Pancreas (tissue), 10 donors: ENCODE results near the gene PLPP3. TPM values are rescaled to one million over a fixed set of nuclear protein-coding genes. Genes with fewer than 3 reads are reported as not detected.

Source experiments
- ATAC-seq, 4 donors: fragments of 200-7000 bp; cut with Tn5 transposase; one replicate each; pipeline versions ENCODE4 v1.8.0 to v1.9.1; 2020; ENCODE audit warnings: mild to moderate bottlenecking in 4 of 4, moderate library complexity in 4 of 4
- DNase-seq, 6 donors: peaks; one replicate each; pipeline ENCODE4 v3.0.0-alpha.2; 2020
- FAIRE-seq: peaks from 2 replicates; lab custom pipeline; 2012; peaks lifted over from hg19 to GRCh38; lab: Jason Lieb, UNC
- H3K27ac ChIP-seq, 4 donors: fragments of 200-600 bp; sonication (generic); 1 replicate in 3 of 4; 2 replicates in 1 of 4; pipeline versions ENCODE4 v1.5.0 to v1.8.0; 2020
- H3K27me3 ChIP-seq, 4 donors: fragments of 200-600 bp; one replicate each; pipeline ENCODE4 v1.8.0; 2021
- H3K36me3 ChIP-seq, 3 donors: fragments of 200-600 bp; sonication (generic) in 1 of 3; one replicate each; pipeline versions ENCODE4 v1.5.0 to v1.8.0; 2020 to 2021
- H3K4me1 ChIP-seq, 3 donors: fragments of 200-600 bp; one replicate each; pipeline ENCODE4 v1.8.0; 2021
- H3K4me3 ChIP-seq, 4 donors: fragments of 200-600 bp; sonication (generic) in 2 of 4; one replicate each; pipeline versions ENCODE4 v1.5.0 to v1.8.0; 2020 to 2021
- H3K9me3 ChIP-seq, 4 donors: fragments of 200-600 bp; one replicate each; pipeline ENCODE4 v1.8.0; 2021
- WGBS, 2 donors: extraction: QIAGEN DNeasy Blood & Tissue Kit; methylation state at CpG; one replicate each; pipeline ENCODE4 v1.1.7; 2013; 5-methylcytosine and 5-hydroxymethylcytosine counted together
- intact Hi-C, 3 donors: fragments of 100-400 bp; cut with DNase I; formaldehyde crosslinking; loops; one replicate each; pipeline versions ENCODE4 v1.11.1 to v1.14.2; 2022
- polyA plus RNA-seq, 2 donors: library from polyadenylated mRNA; stranded (reverse); fragments of 200-250 nt; gene quantifications; one replicate each; pipeline ENCODE4 v1.2.3, GENCODE V29; 2013
- total RNA-seq, 6 donors: library from RNA; stranded (reverse); fragmentation: NEBNext Ultra II Directional in 4 of 6; extraction: Animal tissue kit (Norgen Biotek cat#: 25700) in 4 of 6; gene quantifications; one replicate each; pipeline versions ENCODE4 v1.2.1 to v1.2.4, GENCODE V29; 2021 to 2023
- TF ChIP-seq, protein P1 (sequence below), 4 donors: fragments of 200-600 bp; sonication (generic) in 3 of 4; IDR thresholded peaks; one replicate each; pipeline versions ENCODE4 v1.5.0 to v1.8.0; 2021; ENCODE audit warnings: antibody characterized with exemption in 4 of 4
- donor health status: healthy with polysubstance abuse.
- donor health status: DM: no; HTN: no; CAD: no; lungs with moderate emphysema.
- donor health status: DM: no; HTN: no; CAD: no.
- donor health status: control.
- donor health status: control.
- donor health status: Bipolar disorder and iron deficiency.
- donor health status: DM: yes; HTN: yes; CAD: no.
- donor health status: DM: no; HTN: no; CAD: no.
- donor health status: DM: no; HTN: no; CAD: no.
- donor health status: DM: yes; HTN: yes; CAD: no.

Gene PLPP3
- total and polyA plus RNA-seq, 8 donors: 5.5 to 29.6 (median 18.7) TPM

DNA sequence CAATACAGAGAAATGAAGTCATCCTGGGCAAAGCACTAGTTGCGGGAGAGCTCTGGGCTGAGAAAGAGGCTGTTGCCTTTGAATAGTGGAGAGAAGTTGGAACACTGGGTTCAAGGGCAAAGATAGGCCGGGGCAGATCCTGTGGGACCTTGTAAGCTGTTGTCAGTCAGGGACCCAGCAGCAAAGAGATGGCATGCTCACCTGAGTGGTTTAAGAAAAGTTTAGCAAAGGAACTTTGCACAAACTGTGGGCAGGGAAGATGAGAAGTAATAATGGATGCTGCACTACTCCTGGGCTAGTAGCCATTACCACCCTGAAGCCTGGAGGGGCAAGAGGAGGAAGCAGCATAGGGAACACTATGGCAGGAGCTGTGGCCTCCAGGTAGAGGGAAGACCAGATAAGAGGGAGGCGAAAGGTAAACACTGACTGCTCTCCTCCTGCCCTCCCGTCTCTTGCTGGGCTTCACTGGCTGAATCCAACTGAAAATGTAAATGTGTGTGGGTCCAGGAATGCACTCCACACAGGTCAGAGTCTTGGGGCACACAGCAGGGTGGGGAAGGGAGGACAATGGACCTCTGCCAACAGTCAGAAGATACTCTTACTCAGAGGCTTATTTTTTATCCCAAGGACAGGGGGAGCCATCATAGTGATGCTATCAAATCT is 129.2 kb downstream of the PLPP3 start:
- FAIRE-seq: no peak
- intact Hi-C loops: no loop called here
- no peaks in the 10 kb centered on the region for H3K36me3 ChIP-seq
- no peak overlapping the region for H3K4me3 ChIP-seq
- ATAC-seq: no peak
- TF ChIP-seq, protein P1, sequence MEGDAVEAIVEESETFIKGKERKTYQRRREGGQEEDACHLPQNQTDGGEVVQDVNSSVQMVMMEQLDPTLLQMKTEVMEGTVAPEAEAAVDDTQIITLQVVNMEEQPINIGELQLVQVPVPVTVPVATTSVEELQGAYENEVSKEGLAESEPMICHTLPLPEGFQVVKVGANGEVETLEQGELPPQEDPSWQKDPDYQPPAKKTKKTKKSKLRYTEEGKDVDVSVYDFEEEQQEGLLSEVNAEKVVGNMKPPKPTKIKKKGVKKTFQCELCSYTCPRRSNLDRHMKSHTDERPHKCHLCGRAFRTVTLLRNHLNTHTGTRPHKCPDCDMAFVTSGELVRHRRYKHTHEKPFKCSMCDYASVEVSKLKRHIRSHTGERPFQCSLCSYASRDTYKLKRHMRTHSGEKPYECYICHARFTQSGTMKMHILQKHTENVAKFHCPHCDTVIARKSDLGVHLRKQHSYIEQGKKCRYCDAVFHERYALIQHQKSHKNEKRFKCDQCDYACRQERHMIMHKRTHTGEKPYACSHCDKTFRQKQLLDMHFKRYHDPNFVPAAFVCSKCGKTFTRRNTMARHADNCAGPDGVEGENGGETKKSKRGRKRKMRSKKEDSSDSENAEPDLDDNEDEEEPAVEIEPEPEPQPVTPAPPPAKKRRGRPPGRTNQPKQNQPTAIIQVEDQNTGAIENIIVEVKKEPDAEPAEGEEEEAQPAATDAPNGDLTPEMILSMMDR (IDR thresholded peaks at IDR 0.05): no peak
- no peaks in the 10 kb centered on the region for H3K9me3 ChIP-seq
- H3K27ac ChIP-seq: no peak overlapping the region
- 70 to 76% methylated on average over 4 of the region's 4 CpGs for WGBS, 2 donors
- H3K4me1 ChIP-seq: no peaks in the 10 kb centered on the region
- H3K27me3 ChIP-seq: no peaks in the 10 kb centered on the region
- DNase-seq: no peak

DNA sequence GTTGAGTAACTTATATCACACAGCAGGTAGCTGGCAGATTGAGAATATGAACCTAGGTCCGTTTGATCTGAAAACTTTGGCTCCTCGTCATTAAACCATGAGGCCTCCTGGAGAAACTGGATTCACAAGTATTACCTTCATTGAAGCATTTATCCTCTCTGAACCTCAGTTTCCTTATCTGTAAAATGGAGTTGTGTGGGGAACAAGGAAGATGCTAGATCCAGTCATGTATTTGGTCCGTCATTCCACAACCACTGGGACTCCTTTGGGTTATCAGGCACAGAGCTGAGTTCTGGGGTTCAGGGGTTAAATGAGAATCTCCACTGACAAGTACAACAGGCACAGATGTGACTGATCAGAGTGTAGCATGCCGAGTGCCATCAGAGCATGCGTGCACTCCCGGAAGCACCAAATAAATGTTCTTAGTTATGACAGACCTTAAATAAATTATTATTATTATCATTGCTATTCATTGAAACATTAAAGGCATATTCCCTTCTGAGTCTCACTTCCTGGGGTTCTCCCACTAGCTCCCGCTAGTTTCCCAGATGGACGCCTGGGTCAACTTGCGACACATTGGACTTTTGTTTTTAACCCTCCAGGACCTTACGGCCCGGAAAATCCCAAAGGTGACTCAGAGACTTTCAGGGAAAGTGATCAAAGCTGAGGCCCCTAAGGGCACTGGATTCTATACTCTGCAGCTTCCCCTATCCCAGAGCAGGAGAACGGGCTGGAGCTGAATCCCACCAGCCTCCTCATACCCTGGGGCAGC is 130.6 kb downstream of the PLPP3 start:
- FAIRE-seq (no peak), ATAC-seq (peak in 2 of 4 donors; percentile 27 to 52), DNase-seq (no peak)
- WGBS, 2 donors: 76 to 79% methylated on average over 12 of the region's 12 CpGs
- H3K4me3 ChIP-seq: no peak overlapping the region
- H3K4me1 ChIP-seq: no peaks in the 10 kb centered on the region
- no peak overlapping the region for H3K27ac ChIP-seq
- intact Hi-C loops: no loop called here
- H3K36me3 ChIP-seq: no peaks in the 10 kb centered on the region
- no peaks in the 10 kb centered on the region for H3K27me3 ChIP-seq
- H3K9me3 ChIP-seq: no peaks in the 10 kb centered on the region
- TF ChIP-seq, protein P1 (IDR thresholded peaks at IDR 0.05): no peak

DNA sequence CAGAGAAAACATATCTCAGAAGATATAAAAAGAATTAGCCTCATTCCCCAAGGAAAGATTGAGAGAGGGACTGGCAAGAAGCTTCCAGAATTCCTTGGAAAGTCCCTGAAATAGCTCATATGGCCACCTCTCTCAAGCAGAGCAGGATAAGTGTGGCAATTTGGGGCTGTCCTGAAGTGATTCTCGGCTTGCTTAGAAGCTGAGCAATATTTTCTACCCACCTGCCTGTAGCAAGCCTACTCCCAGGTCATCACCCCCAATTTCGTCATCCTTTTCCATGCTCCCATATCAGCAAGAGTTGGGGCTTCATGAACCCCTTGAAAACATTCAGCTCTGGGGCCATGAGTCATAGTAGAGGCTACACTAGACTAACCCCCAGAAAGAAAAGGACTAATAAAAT is 131.5 kb downstream of the PLPP3 start:
- Histone ChIP-seq H3K27me3 (no peaks in the 10 kb centered on the region), H3K27ac (no peak overlapping the region), H3K9me3 (no peaks in the 10 kb centered on the region), H3K36me3 (no peaks in the 10 kb centered on the region), H3K4me1 (no peaks in the 10 kb centered on the region), H3K4me3 (no peak overlapping the region)
- WGBS, 2 donors: 90 to 94% methylated on average over 2 of the region's 2 CpGs
- DNase-seq (no peak), ATAC-seq (no peak), FAIRE-seq (no peak)
- intact Hi-C loops: no loop called here
- TF ChIP-seq, protein P1 (IDR thresholded peaks at IDR 0.05): no peak

DNA sequence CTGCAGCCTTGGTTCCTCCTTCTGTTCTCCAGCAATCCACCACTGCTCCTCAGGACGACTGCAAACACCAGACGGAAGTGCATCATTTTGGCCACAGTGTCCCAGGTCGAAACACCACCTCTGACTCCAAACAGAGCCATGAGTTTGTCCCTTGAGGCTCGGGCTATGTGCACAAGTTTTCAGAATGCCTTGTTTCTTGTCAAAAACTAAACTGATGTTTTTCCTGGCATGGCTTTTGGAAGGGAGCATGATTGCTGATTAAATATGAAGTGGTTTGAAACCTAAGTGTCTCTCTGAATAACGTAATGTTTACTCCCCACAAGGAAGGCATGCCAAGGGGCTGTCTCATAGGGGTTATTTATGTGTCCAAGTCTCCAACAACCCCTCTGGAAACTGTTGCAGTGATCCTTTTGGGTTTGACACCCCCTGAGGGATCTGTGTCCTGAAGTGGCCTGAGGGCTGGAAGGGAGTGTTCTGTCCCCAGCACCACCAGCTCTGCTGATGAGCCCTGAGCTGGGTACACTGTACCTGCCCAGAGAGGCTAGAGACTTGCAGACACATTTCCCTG is 132.7 kb downstream of the PLPP3 start:
- TF ChIP-seq, protein P1 (IDR thresholded peaks at IDR 0.05): no peak
- Histone ChIP-seq H3K36me3 (no peaks in the 10 kb centered on the region), H3K27ac (no peak overlapping the region), H3K9me3 (no peaks in the 10 kb centered on the region), H3K4me1 (no peaks in the 10 kb centered on the region), H3K4me3 (no peak overlapping the region), H3K27me3 (no peaks in the 10 kb centered on the region)
- intact Hi-C loops: no loop called here
- 67% methylated on average over 5 of the region's 5 CpGs for WGBS, 2 donors
- ATAC-seq (peak in 1 of 4 donors; percentile 17), DNase-seq (no peak), FAIRE-seq (no peak)
